A549 (cell line): ENCODE measurements around the gene DGKA.

Experiments used
- BHLHE40 ChIP-seq: IDR thresholded peaks from 2 replicates; pipeline ENCODE4 v1.6.1; 2012; ENCODE audit warnings: low read depth, low read length, inconsistent platforms
- EP300 ChIP-seq, 2 experiments: fragments of >200 bp; sonication (Bioruptor Twin); formaldehyde crosslinking; IDR thresholded peaks; 2 replicates in 1 of 2; 3 replicates in 1 of 2; pipeline ENCODE4 v1.6.1; 2016 to 2017
- NR3C1 ChIP-seq: fragments of >200 bp; sonication (Bioruptor Twin); formaldehyde crosslinking; IDR thresholded peaks from 3 replicates; pipeline ENCODE4 v1.6.1; 2017
- POLR2A ChIP-seq: IDR thresholded peaks from 2 replicates; pipeline ENCODE4 v1.6.1; 2012; ENCODE audit warnings: mild to moderate bottlenecking, low read length
- RCOR1 ChIP-seq: fragments of 150-350 bp; IDR thresholded peaks from 2 replicates; pipeline ENCODE4 v1.6.1; 2014; ENCODE audit warnings: antibody characterized with exemption, low read length, low read depth
- RFX5 ChIP-seq: fragments of 450-650 bp; IDR thresholded peaks from 2 replicates; pipeline ENCODE4 v1.7.1; 2014; ENCODE audit warnings: antibody characterized with exemption, mild to moderate bottlenecking, moderate library complexity
- TF ChIP-seq, protein P1 (sequence below): fragments of >200 bp; sonication (Bioruptor Twin); formaldehyde crosslinking; IDR thresholded peaks from 3 replicates; pipeline ENCODE4 v1.5.1; 2016
- TF ChIP-seq, protein P2 (sequence below): fragments of 200-600 bp; sonication (generic); IDR thresholded peaks from 2 replicates; pipeline ENCODE4 v1.6.1; 2016; ENCODE audit warnings: antibody characterized with exemption, mild to moderate bottlenecking, moderate library complexity

DNA sequence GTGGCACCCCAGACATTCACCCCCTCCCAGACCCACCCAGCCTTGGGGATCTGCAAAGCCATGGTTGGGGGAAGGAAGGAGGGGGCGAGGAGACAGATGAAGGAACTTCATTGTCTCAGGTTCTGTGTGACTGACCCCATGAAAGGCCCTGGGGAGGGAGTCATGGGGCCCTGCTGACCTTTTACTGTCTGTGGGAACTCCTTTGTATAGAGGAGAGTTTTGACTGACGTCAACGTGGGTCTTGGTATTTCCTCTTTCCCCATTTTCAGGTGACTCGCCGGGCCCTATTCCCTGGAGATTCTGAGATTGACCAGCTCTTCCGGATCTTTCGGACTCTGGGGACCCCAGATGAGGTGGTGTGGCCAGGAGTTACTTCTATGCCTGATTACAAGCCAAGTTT lies 39.8 kb downstream of the DGKA start:
- TF ChIP-seq, protein P1, sequence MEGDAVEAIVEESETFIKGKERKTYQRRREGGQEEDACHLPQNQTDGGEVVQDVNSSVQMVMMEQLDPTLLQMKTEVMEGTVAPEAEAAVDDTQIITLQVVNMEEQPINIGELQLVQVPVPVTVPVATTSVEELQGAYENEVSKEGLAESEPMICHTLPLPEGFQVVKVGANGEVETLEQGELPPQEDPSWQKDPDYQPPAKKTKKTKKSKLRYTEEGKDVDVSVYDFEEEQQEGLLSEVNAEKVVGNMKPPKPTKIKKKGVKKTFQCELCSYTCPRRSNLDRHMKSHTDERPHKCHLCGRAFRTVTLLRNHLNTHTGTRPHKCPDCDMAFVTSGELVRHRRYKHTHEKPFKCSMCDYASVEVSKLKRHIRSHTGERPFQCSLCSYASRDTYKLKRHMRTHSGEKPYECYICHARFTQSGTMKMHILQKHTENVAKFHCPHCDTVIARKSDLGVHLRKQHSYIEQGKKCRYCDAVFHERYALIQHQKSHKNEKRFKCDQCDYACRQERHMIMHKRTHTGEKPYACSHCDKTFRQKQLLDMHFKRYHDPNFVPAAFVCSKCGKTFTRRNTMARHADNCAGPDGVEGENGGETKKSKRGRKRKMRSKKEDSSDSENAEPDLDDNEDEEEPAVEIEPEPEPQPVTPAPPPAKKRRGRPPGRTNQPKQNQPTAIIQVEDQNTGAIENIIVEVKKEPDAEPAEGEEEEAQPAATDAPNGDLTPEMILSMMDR, result no peak
- TF ChIP-seq RCOR1 (no peak), EP300 (IDR thresholded peaks at IDR 0.05) (no peak), POLR2A (no peak), BHLHE40 (no peak), NR3C1 (no peak), RFX5 (no peak)
- TF ChIP-seq, protein P2, sequence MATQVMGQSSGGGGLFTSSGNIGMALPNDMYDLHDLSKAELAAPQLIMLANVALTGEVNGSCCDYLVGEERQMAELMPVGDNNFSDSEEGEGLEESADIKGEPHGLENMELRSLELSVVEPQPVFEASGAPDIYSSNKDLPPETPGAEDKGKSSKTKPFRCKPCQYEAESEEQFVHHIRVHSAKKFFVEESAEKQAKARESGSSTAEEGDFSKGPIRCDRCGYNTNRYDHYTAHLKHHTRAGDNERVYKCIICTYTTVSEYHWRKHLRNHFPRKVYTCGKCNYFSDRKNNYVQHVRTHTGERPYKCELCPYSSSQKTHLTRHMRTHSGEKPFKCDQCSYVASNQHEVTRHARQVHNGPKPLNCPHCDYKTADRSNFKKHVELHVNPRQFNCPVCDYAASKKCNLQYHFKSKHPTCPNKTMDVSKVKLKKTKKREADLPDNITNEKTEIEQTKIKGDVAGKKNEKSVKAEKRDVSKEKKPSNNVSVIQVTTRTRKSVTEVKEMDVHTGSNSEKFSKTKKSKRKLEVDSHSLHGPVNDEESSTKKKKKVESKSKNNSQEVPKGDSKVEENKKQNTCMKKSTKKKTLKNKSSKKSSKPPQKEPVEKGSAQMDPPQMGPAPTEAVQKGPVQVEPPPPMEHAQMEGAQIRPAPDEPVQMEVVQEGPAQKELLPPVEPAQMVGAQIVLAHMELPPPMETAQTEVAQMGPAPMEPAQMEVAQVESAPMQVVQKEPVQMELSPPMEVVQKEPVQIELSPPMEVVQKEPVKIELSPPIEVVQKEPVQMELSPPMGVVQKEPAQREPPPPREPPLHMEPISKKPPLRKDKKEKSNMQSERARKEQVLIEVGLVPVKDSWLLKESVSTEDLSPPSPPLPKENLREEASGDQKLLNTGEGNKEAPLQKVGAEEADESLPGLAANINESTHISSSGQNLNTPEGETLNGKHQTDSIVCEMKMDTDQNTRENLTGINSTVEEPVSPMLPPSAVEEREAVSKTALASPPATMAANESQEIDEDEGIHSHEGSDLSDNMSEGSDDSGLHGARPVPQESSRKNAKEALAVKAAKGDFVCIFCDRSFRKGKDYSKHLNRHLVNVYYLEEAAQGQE, result no peak
